Colonic mucosa (tissue), 4 donors: Measurements from ENCODE around the gene CORT. TPM values are rescaled to one million over a fixed set of nuclear protein-coding genes. Genes with fewer than 3 reads are reported as not detected.

ENCODE experiments used
- DNase-seq: peaks from one replicate; pipeline ENCODE4 v3.0.0-alpha.2; 2020
- H3K27ac ChIP-seq: fragments of 200-600 bp; one replicate; pipeline ENCODE4 v1.8.0; 2021
- H3K27me3 ChIP-seq: fragments of 200-600 bp; one replicate; pipeline ENCODE4 v1.8.0; 2021
- H3K36me3 ChIP-seq: fragments of 200-600 bp; one replicate; pipeline ENCODE4 v1.8.0; 2021
- H3K4me1 ChIP-seq: fragments of 200-600 bp; one replicate; pipeline ENCODE4 v1.8.0; 2021; ENCODE audit warnings: mild to moderate bottlenecking
- H3K4me3 ChIP-seq: fragments of 200-600 bp; one replicate; pipeline ENCODE4 v1.8.0; 2021
- H3K9ac ChIP-seq, 2 donors: one replicate each; pipeline ENCODE4 v1.7.0; 2013; ENCODE audit warnings: control low read depth in 2 of 2, low read depth in 2 of 2, low read length in 2 of 2
- H3K9me3 ChIP-seq: fragments of 200-600 bp; one replicate; pipeline ENCODE4 v1.8.0; 2021
- CTCF ChIP-seq: fragments of 200-600 bp; IDR thresholded peaks from one replicate; pipeline ENCODE4 v1.8.0; 2022; ENCODE audit warnings: antibody characterized with exemption, mild to moderate bottlenecking
- intact Hi-C: fragments of 100-400 bp; cut with DNase I; formaldehyde crosslinking; loops from one replicate; pipeline ENCODE4 v1.14.1; 2022
- total RNA-seq, 2 donors: library from RNA; stranded (reverse); fragmentation: NEBNext Ultra II Directional in 1 of 2; extraction: Animal tissue kit (Norgen Biotek cat#: 25700) in 1 of 2; gene quantifications; one replicate each; pipeline ENCODE4 v1.2.1, GENCODE V29; 2021
- donor health status: healthy.
- donor health status: DM: no; HTN: no; CAD: no.
- donor health status: DM: no; HTN: no; CAD: no.

Gene CORT
- total RNA-seq, 2 donors from 2014 or later: 0.44 TPM; not detected in 1

GRCh38 chr1:10494754-10495474 lies 45.1 kb downstream of the CORT start:
- H3K9ac ChIP-seq: peak overlapping the region in 1 of 2 donors; percentile 58
- TF ChIP-seq CTCF: peak; percentile 94

GRCh38 chr1:10495475-10495817 lies 45.6 kb downstream of the CORT start:
- no peaks in the 10 kb centered on the region for H3K4me1 ChIP-seq
- intact Hi-C loops: loop anchor here (2.0 kb wide), 1 partner anchor 65 kb away; the partner anchor contains the start of gene CENPS
- H3K9me3 ChIP-seq: no peaks in the 10 kb centered on the region
- peak overlapping the region; percentile 29 for H3K27ac ChIP-seq
- H3K27me3 ChIP-seq: no peaks in the 10 kb centered on the region
- no peak for TF ChIP-seq CTCF
- H3K4me3 ChIP-seq: no peak overlapping the region
- H3K9ac ChIP-seq: peak overlapping the region in 1 of 2 donors; percentile 58
- no peaks in the 10 kb centered on the region for H3K36me3 ChIP-seq
- DNase-seq: no peak

More at GRCh38 chr1:10494754-10495474, 45.1 kb downstream of the CORT start:
- peak; percentile 87 for DNase-seq
- H3K27me3 ChIP-seq: no peaks in the 10 kb centered on the region
- peak overlapping the region; percentile 29 for H3K27ac ChIP-seq
- no peaks in the 10 kb centered on the region for H3K9me3 ChIP-seq
- intact Hi-C loops: loop anchor here (2.0 to 5.0 kb wide), 2 partner anchors 64 to 118 kb away; partner anchors contain the start of gene CENPS
- H3K36me3 ChIP-seq: no peaks in the 10 kb centered on the region
- H3K4me3 ChIP-seq: peak overlapping the region; percentile 22
- H3K4me1 ChIP-seq: no peaks in the 10 kb centered on the region

GRCh38 chr1:10495952-10496351 lies 46.1 kb downstream of the CORT start:
- H3K27me3 ChIP-seq: no peaks in the 10 kb centered on the region
- H3K9ac ChIP-seq: peak overlapping the region in 1 of 2 donors; percentile 58
- no peak for DNase-seq
- H3K9me3 ChIP-seq: no peaks in the 10 kb centered on the region
- H3K36me3 ChIP-seq: no peaks in the 10 kb centered on the region
- intact Hi-C loops: loop anchor here (2.0 kb wide), 1 partner anchor 65 kb away; the partner anchor contains the start of gene CENPS
- no peak overlapping the region for H3K27ac ChIP-seq
- H3K4me1 ChIP-seq: no peaks in the 10 kb centered on the region
- no peak overlapping the region for H3K4me3 ChIP-seq
- no peak for TF ChIP-seq CTCF

- H3K9ac ChIP-seq: no peak overlapping the region
- no peak overlapping the region for H3K27ac ChIP-seq
- TF ChIP-seq CTCF: no peak
- H3K36me3 ChIP-seq: no peaks in the 10 kb centered on the region
- no peak overlapping the region for H3K4me3 ChIP-seq
- no peaks in the 10 kb centered on the region for H3K4me1 ChIP-seq
- H3K27me3 ChIP-seq: no peaks in the 10 kb centered on the region
- no peak for DNase-seq
- no peaks in the 10 kb centered on the region for H3K9me3 ChIP-seq
- intact Hi-C loops: no loop called here
Measured at GRCh38 chr1:10497109-10497508, 47.3 kb downstream of the CORT start.

GRCh38 chr1:10498231-10498630 lies 48.4 kb downstream of the CORT start:
- TF ChIP-seq CTCF: no peak
- no peak for DNase-seq
- Histone ChIP-seq H3K36me3 (no peaks in the 10 kb centered on the region), H3K27me3 (no peaks in the 10 kb centered on the region), H3K27ac (no peak overlapping the region), H3K9ac (no peak overlapping the region), H3K4me3 (no peak overlapping the region), H3K4me1 (no peaks in the 10 kb centered on the region), H3K9me3 (no peaks in the 10 kb centered on the region)
- intact Hi-C loops: no loop called here

Other genes starting within 250 kb of the CORT start
- 10 to 100 TPM; 39.7 to 47.4 TPM for gene KIF1B, start 239.5 kb upstream of the CORT start, total RNA-seq
- 100 to 1,000 TPM; 115 to 124 TPM for gene PGD, start 51.0 kb upstream of the CORT start, total RNA-seq
- 10 to 100 TPM; 13.2 to 26.6 TPM for gene CENPS, start 19.6 kb upstream of the CORT start, total RNA-seq
- 10 to 100 TPM; 19.2 to 38.0 TPM for gene DFFA, start 22.5 kb downstream of the CORT start, total RNA-seq
- 10 to 100 TPM; 19.5 to 29.3 TPM for gene PEX14, start 24.9 kb downstream of the CORT start, total RNA-seq